Natural killer cell (primary cell): ENCODE data around the gene CCDC93. TPM values are rescaled to one million over a fixed set of nuclear protein-coding genes. Genes with fewer than 3 reads are reported as not detected.

Experiments
- ATAC-seq, 3 donors: fragments of 150-1000 bp in 2 of 3; fragments of 200-7000 bp in 1 of 3; cut with Tn5 transposase; 1 replicate in 1 of 3; 2 replicates in 2 of 3; pipeline ENCODE4 v1.10.0; 2021; ENCODE audit warnings: mild to moderate bottlenecking in 2 of 3, moderate library complexity in 2 of 3
- DNase-seq, 2 donors: peaks; one replicate each; pipeline versions ENCODE4 v3.0.0 to v3.0.0-alpha.2; 2013 to 2021; ENCODE audit warnings: mixed read lengths in 1 of 2
- H3K27ac ChIP-seq: one replicate; pipeline ENCODE4 v1.5.1; 2013; ENCODE audit warnings: mild to moderate bottlenecking, low read length
- H3K27me3 ChIP-seq: one replicate; pipeline ENCODE4 v1.6.1; 2013; ENCODE audit warnings: low read length; ENCODE audit not compliant: control insufficient read depth, insufficient read depth
- H3K36me3 ChIP-seq: one replicate; pipeline ENCODE4 v1.6.1; 2013; ENCODE audit warnings: low read length; ENCODE audit not compliant: control insufficient read depth, insufficient read depth
- H3K4me1 ChIP-seq: one replicate; pipeline ENCODE4 v1.6.1; 2013; ENCODE audit warnings: low read length; ENCODE audit not compliant: control insufficient read depth, insufficient read depth
- H3K4me3 ChIP-seq: one replicate; pipeline ENCODE4 v1.5.1; 2013; ENCODE audit warnings: low read length
- H3K9me3 ChIP-seq: one replicate; pipeline ENCODE4 v1.6.1; 2013; ENCODE audit warnings: low read length; ENCODE audit not compliant: control insufficient read depth, insufficient read depth
- H3K27ac Mint-ChIP-seq, 2 donors: one replicate each; pipeline ENCODE4 v1.8.0; 2022; ENCODE audit warnings: mild to moderate bottlenecking in 2 of 2, mixed read lengths in 2 of 2, moderate library complexity in 1 of 2
- H3K27me3 Mint-ChIP-seq, 2 donors: one replicate each; pipeline ENCODE4 v1.8.0; 2022; ENCODE audit warnings: low read depth in 2 of 2, mixed read lengths in 2 of 2
- H3K36me3 Mint-ChIP-seq: one replicate; pipeline ENCODE4 v1.8.0; 2022; ENCODE audit warnings: mixed read lengths
- H3K4me1 Mint-ChIP-seq, 2 donors: one replicate each; pipeline ENCODE4 v1.8.0; 2022; ENCODE audit warnings: mixed read lengths in 2 of 2
- H3K4me3 Mint-ChIP-seq: one replicate; pipeline ENCODE4 v1.8.0; 2022; ENCODE audit warnings: mild to moderate bottlenecking, moderate library complexity, mixed read lengths
- H3K9me3 Mint-ChIP-seq, 2 donors: one replicate each; pipeline ENCODE4 v1.8.0; 2022; ENCODE audit warnings: mixed read lengths in 2 of 2
- CTCF ChIP-seq: fragments of 200-600 bp; IDR thresholded peaks from one replicate; pipeline ENCODE4 v1.8.0; 2022; ENCODE audit warnings: antibody characterized with exemption
- WGBS: methylation state at CpG from one replicate; pipeline ENCODE4 v1.1.7; 2013; ENCODE audit warnings: missing lambda C conversion rate; ENCODE audit not compliant: insufficient coverage; 5-methylcytosine and 5-hydroxymethylcytosine counted together
- intact Hi-C: fragments of 100-400 bp; cut with micrococcal nuclease; formaldehyde crosslinking; loops from one replicate; pipeline ENCODE4 v1.14.2; 2022
- total RNA-seq, 4 donors: library from RNA; stranded (reverse); fragments of 120-200 nt in 1 of 4; gene quantifications; one replicate each; pipeline versions ENCODE4 v1.2.3 to v1.2.4, GENCODE V29; 2013 to 2022

Gene CCDC93
- total RNA-seq, 3 donors from 2014 or later (not counting 1 experiment from before 2014, with no cell fraction given), result 58.6 to 68.6 (median 67.4) TPM

GRCh38 chr2:118031566-118031965, 17.7 kb upstream of the CCDC93 start:
- no peaks in the 10 kb centered on the region for H3K4me1 ChIP-seq
- no peaks in the 10 kb centered on the region for H3K36me3 ChIP-seq
- peaks cover 5 to 7% of the 10 kb centered on the region in 2 donors for H3K9me3 Mint-ChIP-seq
- H3K27ac Mint-ChIP-seq, result no peak overlapping the region
- no peak for TF ChIP-seq CTCF
- no peak overlapping the region for H3K4me3 ChIP-seq
- no peaks in the 10 kb centered on the region for H3K9me3 ChIP-seq
- H3K27me3 Mint-ChIP-seq, result peaks cover 35 to 54% of the 10 kb centered on the region in 2 donors
- no peak overlapping the region for H3K4me3 Mint-ChIP-seq
- H3K27me3 ChIP-seq, result peaks cover 5% of the 10 kb centered on the region
- ATAC-seq (no peak), DNase-seq (no peak)
- intact Hi-C loops, result loop anchor here (5.0 kb wide), 1 partner anchor 826 kb away; no protein-coding TSS in a partner anchor
- H3K4me1 Mint-ChIP-seq, result no peaks in the 10 kb centered on the region
- H3K27ac ChIP-seq, result no peak overlapping the region
- peaks cover 16% of the 10 kb centered on the region for H3K36me3 Mint-ChIP-seq

GRCh38 chr2:118029025-118029424, 15.2 kb upstream of the CCDC93 start:
- H3K4me1 ChIP-seq, result no peaks in the 10 kb centered on the region
- Mint-ChIP-seq H3K27me3 (peaks cover 31 to 49% of the 10 kb centered on the region in 2 donors), H3K4me3 (no peak overlapping the region), H3K36me3 (no peaks in the 10 kb centered on the region), H3K4me1 (no peaks in the 10 kb centered on the region), H3K27ac (no peak overlapping the region), H3K9me3 (no peaks in the 10 kb centered on the region)
- no peak for TF ChIP-seq CTCF
- DNase-seq (no peak), ATAC-seq (no peak)
- H3K9me3 ChIP-seq, result no peaks in the 10 kb centered on the region
- peaks cover 4% of the 10 kb centered on the region for H3K27me3 ChIP-seq
- intact Hi-C loops, result no loop called here
- H3K4me3 ChIP-seq, result no peak overlapping the region
- H3K27ac ChIP-seq, result no peak overlapping the region
- 94% methylated on average over 6 of the region's 6 CpGs for WGBS
- no peaks in the 10 kb centered on the region for H3K36me3 ChIP-seq

- no peak for TF ChIP-seq CTCF
- no peak overlapping the region for H3K4me3 Mint-ChIP-seq
- intact Hi-C loops, result no loop called here
- ATAC-seq (no peak), DNase-seq (no peak)
- H3K36me3 Mint-ChIP-seq, result no peaks in the 10 kb centered on the region
- H3K27ac Mint-ChIP-seq, result no peak overlapping the region
- no peaks in the 10 kb centered on the region for H3K4me1 Mint-ChIP-seq
- Histone ChIP-seq H3K4me1 (no peaks in the 10 kb centered on the region), H3K27me3 (no peaks in the 10 kb centered on the region), H3K27ac (no peak overlapping the region), H3K36me3 (no peaks in the 10 kb centered on the region), H3K9me3 (no peaks in the 10 kb centered on the region), H3K4me3 (no peak overlapping the region)
- H3K9me3 Mint-ChIP-seq, result no peaks in the 10 kb centered on the region
- H3K27me3 Mint-ChIP-seq, result peaks cover 27 to 64% of the 10 kb centered on the region in 2 donors
Measured at GRCh38 chr2:118021356-118021755, 7.5 kb upstream of the CCDC93 start.

GRCh38 chr2:118019821-118020220, 6.0 kb upstream of the CCDC93 start:
- H3K27me3 Mint-ChIP-seq, result peaks cover 24 to 55% of the 10 kb centered on the region in 2 donors
- Histone ChIP-seq H3K36me3 (no peaks in the 10 kb centered on the region), H3K27me3 (no peaks in the 10 kb centered on the region), H3K4me1 (peaks cover 3% of the 10 kb centered on the region), H3K4me3 (no peak overlapping the region), H3K27ac (no peak overlapping the region), H3K9me3 (no peaks in the 10 kb centered on the region)
- no peaks in the 10 kb centered on the region for H3K9me3 Mint-ChIP-seq
- ATAC-seq, result no peak
- no peak for DNase-seq
- intact Hi-C loops, result no loop called here
- H3K4me1 Mint-ChIP-seq, result peaks cover 0 to under 1% of the 10 kb centered on the region in 2 donors
- H3K36me3 Mint-ChIP-seq, result no peaks in the 10 kb centered on the region
- H3K27ac Mint-ChIP-seq, result no peak overlapping the region
- TF ChIP-seq CTCF, result no peak
- no peak overlapping the region for H3K4me3 Mint-ChIP-seq
- 100% methylated on average over 1 of the region's 1 CpG for WGBS
